ENCODE results near the gene LSMEM2.
"Not testable (repeated sequence)": the region's sequence is repeated elsewhere in the genome, so short reads cannot be mapped to it uniquely, and the experiment has no call there.

LSMEM2 gene

GRCh38 chr3:50266836-50267235 is 12.1 kb upstream of the LSMEM2 start:
- DNase-seq = no peak

GRCh38 chr3:50267280-50267913 is 11.5 kb upstream of the LSMEM2 start:
- no peak for DNase-seq

DNA sequence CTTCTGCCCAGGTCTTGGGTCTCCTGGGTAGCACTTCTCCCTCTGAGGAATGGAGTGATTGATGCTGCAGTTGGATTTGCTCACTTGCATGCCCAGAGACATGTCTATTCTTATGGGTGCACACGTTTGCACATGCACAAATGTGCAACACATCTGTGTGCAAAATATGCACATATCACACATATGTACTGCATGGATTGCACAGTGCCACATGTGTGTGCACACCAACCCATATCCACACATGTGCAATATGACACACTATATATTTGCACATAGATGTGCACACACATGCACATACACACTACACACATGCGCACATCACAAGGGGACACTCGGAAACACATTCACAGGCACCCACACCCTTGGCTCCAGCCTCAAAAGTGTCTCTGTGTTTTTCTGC is 10.6 kb upstream of the LSMEM2 start:
- no peak for DNase-seq

- DNase-seq = no peak
These were observed 10.0 kb upstream of the LSMEM2 start, which contains the start of gene SEMA3B for GRCh38 chr3:50268703-50269451. SEMA3B (plus strand) TSS chr3:50269147; CDS start chr3:50269241, 94 bp downstream.

DNA sequence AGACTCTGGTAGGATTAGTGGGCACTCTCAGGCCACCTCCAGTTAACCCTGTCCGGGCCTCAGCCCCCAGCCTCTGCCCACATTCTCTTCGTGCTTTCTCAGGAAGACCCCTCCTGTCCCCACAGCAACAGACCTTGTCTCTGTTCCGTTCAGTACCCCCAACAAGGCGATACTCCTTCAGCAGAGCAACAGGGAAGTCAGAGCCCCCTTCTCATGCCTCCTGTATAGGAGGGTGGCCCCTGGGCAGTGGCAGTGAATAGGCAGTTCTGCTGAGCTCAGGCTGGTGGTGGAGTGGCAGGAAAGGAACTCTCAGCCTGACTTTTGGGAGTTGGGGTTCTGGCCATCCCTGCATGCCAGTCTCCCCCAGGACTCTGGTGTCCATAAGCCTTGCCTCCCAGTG is 9.4 kb upstream of the LSMEM2 start:
- no peak for DNase-seq

- no peak for DNase-seq
These were observed 8.9 kb upstream of the LSMEM2 start for GRCh38 chr3:50269977-50270413.

GRCh38 chr3:50270422-50271224 is 8.3 kb upstream of the LSMEM2 start:
- DNase-seq = no peak

DNA sequence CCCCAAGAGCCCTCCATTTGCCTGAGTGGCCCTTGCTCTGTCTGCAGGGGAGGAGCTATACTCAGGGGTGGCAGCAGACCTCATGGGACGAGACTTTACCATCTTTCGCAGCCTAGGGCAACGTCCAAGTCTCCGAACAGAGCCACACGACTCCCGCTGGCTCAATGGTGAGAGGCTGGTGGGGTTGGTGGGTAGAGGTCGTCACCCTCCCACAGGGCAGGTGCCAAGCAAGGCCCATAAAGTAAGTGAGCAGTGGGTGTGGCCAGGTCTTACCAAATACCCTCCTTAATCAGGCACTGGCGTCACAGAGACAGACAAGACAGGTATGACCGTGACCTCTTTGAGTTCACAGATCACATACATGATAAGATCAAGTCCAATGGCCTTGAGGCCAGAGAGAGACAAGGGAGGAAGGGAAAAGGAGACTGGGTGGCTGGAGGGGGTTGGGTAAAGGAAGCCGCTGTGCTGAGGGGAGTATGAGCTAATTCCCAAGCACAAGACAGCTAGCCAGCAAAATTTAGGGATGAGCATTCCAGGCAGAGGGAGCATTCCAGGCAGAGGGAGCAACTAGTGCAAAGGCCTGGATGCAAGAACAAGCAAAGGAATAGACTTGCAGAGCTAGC is 7.5 kb upstream of the LSMEM2 start:
- DNase-seq = no peak

- not testable (repeated sequence) for DNase-seq
These were observed 6.4 kb upstream of the LSMEM2 start for GRCh38 chr3:50272538-50272910.

GRCh38 chr3:50272911-50273688 is 5.8 kb upstream of the LSMEM2 start:
- DNase-seq = peak; percentile 35

DNA sequence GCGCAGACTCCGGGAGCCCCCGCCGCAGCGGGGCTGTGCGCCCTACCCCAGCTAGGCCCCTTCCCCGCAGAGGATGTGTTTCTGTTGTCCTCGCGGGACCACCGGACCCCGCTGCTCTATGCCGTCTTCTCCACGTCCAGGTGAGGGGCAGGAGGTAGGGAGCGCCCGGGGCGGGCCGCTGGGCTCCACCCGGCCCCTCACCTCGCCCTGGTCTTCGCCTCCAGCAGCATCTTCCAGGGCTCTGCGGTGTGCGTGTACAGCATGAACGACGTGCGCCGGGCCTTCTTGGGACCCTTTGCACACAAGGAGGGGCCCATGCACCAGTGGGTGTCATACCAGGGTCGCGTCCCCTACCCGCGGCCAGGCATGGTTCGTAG is 5.2 kb upstream of the LSMEM2 start:
- no peak for DNase-seq

GRCh38 chr3:50274371-50275104 is 4.3 kb upstream of the LSMEM2 start:
- no peak for DNase-seq

DNA sequence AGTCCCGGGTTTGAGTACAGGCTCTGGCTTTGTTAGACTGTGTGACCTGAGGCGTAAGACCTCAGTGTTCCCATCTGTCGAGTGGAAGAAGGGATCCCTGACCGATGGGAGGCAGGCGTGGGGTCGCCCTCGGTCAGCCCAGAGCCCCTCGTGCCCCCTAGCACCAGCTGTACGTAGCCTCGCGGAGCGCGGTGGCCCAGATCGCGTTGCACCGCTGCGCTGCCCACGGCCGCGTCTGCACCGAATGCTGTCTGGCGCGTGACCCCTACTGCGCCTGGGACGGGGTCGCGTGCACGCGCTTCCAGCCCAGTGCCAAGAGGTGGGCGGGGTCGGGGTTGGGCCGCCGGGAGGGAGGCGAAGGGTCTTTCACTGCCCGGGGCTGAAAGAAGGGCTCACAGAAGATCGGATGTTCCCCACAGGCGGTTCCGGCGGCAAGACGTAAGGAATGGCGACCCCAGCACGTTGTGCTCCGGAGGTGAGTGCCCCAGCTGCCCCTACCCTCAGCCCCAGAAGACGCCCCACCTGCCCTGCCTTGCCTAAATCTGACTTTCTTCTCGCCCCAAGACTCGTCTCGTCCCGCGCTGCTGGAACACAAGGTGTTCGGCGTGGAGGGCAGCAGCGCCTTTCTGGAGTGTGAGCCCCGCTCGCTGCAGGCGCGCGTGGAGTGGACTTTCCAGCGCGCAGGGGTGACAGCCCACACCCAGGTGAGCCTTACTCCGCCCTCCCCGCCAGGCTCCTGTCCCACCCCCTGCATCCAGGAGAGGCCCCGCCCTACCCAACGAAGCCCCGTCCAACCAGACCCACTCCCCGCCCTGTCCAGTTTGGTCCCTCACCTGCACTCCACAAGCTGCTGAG is 3.5 kb upstream of the LSMEM2 start:
- no peak for DNase-seq

DNA sequence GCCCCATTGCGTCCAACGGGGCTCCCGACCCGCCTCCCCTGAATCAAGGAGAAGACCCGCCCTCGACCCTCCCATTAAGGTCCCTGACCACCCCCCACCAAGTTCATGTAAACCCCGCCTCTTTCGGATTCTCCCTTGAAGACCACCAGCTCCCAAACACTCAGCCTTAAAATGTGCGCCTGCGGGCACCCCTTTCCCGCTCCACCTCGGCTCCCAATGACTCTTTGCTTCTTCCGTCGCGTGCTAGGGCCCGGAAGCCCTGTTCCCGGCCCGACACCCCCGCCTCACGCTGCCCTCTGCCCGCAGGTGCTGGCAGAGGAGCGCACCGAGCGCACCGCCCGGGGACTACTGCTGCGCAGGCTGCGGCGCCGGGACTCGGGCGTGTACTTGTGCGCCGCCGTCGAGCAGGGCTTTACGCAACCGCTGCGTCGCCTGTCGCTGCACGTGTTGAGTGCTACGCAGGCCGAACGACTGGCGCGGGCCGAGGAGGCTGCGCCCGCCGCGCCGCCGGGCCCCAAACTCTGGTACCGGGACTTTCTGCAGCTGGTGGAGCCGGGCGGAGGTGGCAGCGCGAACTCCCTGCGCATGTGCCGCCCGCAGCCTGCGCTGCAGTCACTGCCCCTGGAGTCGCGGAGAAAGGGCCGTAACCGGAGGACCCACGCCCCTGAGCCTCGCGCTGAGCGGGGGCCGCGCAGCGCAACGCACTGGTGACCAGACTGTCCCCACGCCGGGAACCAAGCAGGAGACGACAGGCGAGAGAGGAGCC is 2.7 kb upstream of the LSMEM2 start:
- DNase-seq = no peak

- DNase-seq = no peak
These were observed 2.2 kb upstream of the LSMEM2 start for GRCh38 chr3:50276762-50277101.

DNA sequence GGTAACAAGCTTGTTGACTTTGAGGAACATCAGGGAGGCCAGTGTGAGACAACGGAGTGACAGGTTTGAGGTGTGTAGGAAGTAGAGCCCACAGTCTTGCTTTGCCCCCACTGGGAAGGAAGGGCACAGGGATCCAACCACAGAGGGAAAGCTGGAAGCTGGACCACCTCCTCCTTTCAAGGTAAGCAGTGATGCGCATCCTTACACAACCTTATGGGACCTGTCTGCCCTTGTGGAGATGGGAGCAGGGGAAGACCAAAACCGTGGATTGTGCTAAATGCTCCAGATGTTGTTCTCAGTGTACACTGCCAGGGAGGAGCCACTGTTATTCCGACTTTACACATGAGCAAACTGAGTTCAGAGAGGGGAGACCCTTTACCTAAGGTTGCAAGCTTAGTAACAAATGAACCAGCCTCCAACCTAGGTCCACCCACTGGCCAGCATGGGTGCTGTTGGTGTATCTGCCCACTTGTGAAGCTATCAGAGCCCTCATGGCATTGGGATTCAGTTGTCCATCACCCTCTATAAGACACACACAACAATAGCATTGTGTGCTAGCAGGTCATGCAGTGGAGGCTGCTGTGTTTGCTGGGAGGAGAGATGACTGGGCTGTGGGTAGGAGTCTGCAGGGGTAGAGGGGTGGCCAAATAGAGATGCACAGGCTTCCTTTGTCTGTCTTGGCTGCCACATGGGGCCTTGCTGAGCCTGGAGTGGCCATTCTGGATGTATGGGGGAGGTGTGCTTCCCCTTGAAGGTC is 586 bp upstream of the LSMEM2 start:
- DNase-seq = no peak

DNA sequence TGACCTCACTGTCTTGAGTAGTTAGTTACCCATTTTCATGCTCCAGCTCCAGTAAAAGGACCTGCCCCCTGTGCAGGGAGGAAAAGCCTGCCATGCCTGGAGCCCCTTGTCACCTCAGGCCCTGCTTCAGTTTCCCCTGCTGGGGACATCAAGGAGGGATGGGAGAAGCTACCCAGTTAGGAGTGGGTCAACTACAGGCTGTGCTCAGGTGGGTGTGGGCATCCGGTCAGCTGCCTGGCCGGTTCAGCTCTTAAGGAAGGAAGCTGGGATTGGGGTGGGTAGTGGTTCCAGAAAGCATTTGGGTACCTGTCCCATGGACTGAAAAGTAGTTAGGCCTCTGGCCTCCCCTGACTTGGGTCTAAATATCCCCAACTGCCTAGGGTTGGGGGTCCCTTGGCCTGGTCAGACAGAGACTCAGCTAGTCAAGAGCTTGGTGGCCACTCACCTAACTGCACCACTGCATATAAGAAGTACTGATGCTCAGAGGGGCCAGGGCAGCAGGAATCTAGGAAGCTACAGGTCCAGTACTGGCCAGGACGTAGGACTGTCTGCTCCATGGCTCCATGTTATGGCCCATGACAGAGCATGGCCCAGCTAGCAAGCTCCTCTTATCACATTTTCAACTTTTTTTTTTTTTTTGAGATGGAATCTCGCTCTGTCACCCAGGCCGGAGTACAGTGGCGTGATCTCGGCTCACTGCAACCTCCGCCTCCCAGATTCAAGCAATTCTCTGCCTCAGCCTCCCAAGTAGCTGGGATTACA is 549 bp downstream of the LSMEM2 start:
- no peak for DNase-seq

- not testable (repeated sequence) for DNase-seq
These were observed 5.2 kb downstream of the LSMEM2 start for GRCh38 chr3:50284121-50284520.

Data from NCI-H2171 (cell line).